K562 (cell line): ENCODE measurements around the gene OSGEP. TPM values are rescaled to one million over a fixed set of nuclear protein-coding genes. Genes with fewer than 3 reads are reported as not detected.

Source experiments
- HMGXB4 ChIP-seq: sonication (generic); formaldehyde crosslinking; IDR thresholded peaks from 2 replicates; pipeline ENCODE4 v1.8.1; 2023; ENCODE audit warnings: mild to moderate bottlenecking, missing genetic modification reagents
- PHB ChIP-seq: fragments of 250-450 bp; sonication (Bioruptor Pico); IDR thresholded peaks from 2 replicates; pipeline ENCODE4 v1.5.0; 2021
- RERE ChIP-seq: sonication (generic); formaldehyde crosslinking; IDR thresholded peaks from 2 replicates; pipeline ENCODE4 v1.8.0; 2023; ENCODE audit warnings: missing genetic modification reagents, mild to moderate bottlenecking, borderline replicate concordance
- REST ChIP-seq, 2 experiments: fragments of 450-650 bp; formaldehyde crosslinking in 1 of 2; IDR thresholded peaks; 2 replicates each; pipeline versions ENCODE4 v1.4.0 to v1.6.1; 2014 to 2020; ENCODE audit warnings: mild to moderate bottlenecking in 2 of 2, borderline replicate concordance in 1 of 2, low read depth in 1 of 2
- SP1 ChIP-seq: sonication (generic); formaldehyde crosslinking; IDR thresholded peaks from 2 replicates; pipeline ENCODE4 v1.8.1; 2022; ENCODE audit warnings: mild to moderate bottlenecking, missing genetic modification reagents
- ZBTB5 ChIP-seq: fragments of 450-650 bp; IDR thresholded peaks from 2 replicates; pipeline ENCODE4 v1.6.1; 2017; ENCODE audit warnings: antibody characterized with exemption
- ZC3H4 ChIP-seq: sonication (generic); formaldehyde crosslinking; IDR thresholded peaks from 2 replicates; pipeline ENCODE4 v1.9.0; 2021; ENCODE audit warnings: missing genetic modification reagents, borderline replicate concordance
- ZNF507 ChIP-seq: conservative IDR thresholded peaks from 2 replicates; pipeline ENCODE4 v1.6.1; 2017; ENCODE audit warnings: missing genetic modification characterization, missing compliant biosample characterization
- ZNF511 ChIP-seq: sonication (generic); formaldehyde crosslinking; IDR thresholded peaks from 2 replicates; pipeline ENCODE4 v1.8.0; 2022; ENCODE audit warnings: mild to moderate bottlenecking, missing genetic modification reagents
- polyA plus RNA-seq, 8 experiments: library from polyadenylated mRNA; depleted of rRNA in 4 of 8; stranded (reverse) in 5 of 8; unstranded in 3 of 8; fragments of >200 nt; fragmentation: Nextera tagmentation in 2 of 8; fragmentation: Illumina TruSeq in 1 of 8; extraction: Ambion mirVana in 2 of 8; extraction: Trizol in 1 of 8; gene quantifications; 2 replicates each; pipeline versions ENCODE4 v1.2.1 to v1.2.3, GENCODE V29; 2011 to 2014; ENCODE audit warnings: inconsistent platforms in 1 of 8, missing spikeins in 1 of 8
- total RNA-seq, 7 experiments: library from RNA; depleted of rRNA in 6 of 7; stranded (reverse); fragments of >200 nt in 6 of 7; fragmentation: Illumina TruSeq in 2 of 7; extraction: Trizol in 2 of 7; gene quantifications; 2 replicates each; pipeline versions ENCODE4 v1.2.1 to v1.2.3, GENCODE V29; 2011 to 2021; ENCODE audit warnings: low replicate concordance in 1 of 7

OSGEP gene
- total and polyA plus RNA-seq, 9 of the 15 experiments (the other 6 are each of a cell fraction or from before 2014, with no cell fraction given), result 32.1 to 59.2 (median 44.1) TPM

GRCh38 chr14:20482382-20482781 is 27.8 kb upstream of the OSGEP start (continued):
- no peak for TF ChIP-seq REST (IDR thresholded peaks at IDR 0.05; ENCODE audit: borderline replicate concordance)
- TF ChIP-seq REST (CRISPR knock-in tag; IDR thresholded peaks at IDR 0.05; ENCODE audit: low read depth), result no peak
- TF ChIP-seq ZBTB5, result no peak
- TF ChIP-seq ZC3H4 (CRISPR knock-in tag), result no peak
- TF ChIP-seq RERE, result no peak
- TF ChIP-seq HMGXB4 (CRISPR knock-in tag), result no peak
- no peak for TF ChIP-seq ZNF507 (tag)
- no peak for TF ChIP-seq SP1 (CRISPR knock-in tag)
- no peak for TF ChIP-seq PHB (CRISPR knock-in tag)
- TF ChIP-seq ZNF511, result no peak
